Lower leg skin (tissue), 4 donors: ENCODE measurements around the gene DNAJC18. TPM values are rescaled to one million over a fixed set of nuclear protein-coding genes. Genes with fewer than 3 reads are reported as not detected.
"Not testable (repeated sequence)": the region's sequence is repeated elsewhere in the genome, so short reads cannot be mapped to it uniquely, and the experiment has no call there.

Experiments used
- DNase-seq, 2 donors: peaks; one replicate each; pipeline ENCODE4 v3.0.0-alpha.2; 2019; ENCODE audit warnings: low spot score in 2 of 2
- H3K4me3 ChIP-seq: fragments of 200-600 bp; sonication (generic); 2 replicates; pipeline ENCODE4 v1.5.1; 2017; ENCODE audit warnings: mild to moderate bottlenecking, low read depth; ENCODE audit not compliant: poor library complexity, severe bottlenecking
- POLR2A ChIP-seq, 2 donors: fragments of 450-650 bp; IDR thresholded peaks; one replicate each; pipeline ENCODE4 v1.6.1; 2016 to 2017; ENCODE audit warnings: antibody characterized with exemption in 2 of 2, mild to moderate bottlenecking in 1 of 2, moderate library complexity in 1 of 2
- WGBS, 2 donors: methylation state at CpG; one replicate each; pipeline ENCODE4 v1.1.5; 2018; 5-methylcytosine and 5-hydroxymethylcytosine counted together
- intact Hi-C: fragments of 100-400 bp; cut with DNase I; formaldehyde crosslinking; loops from one replicate; pipeline ENCODE4 v1.15.0; 2023; ENCODE audit warnings: low total_unique reads
- total RNA-seq, 4 donors: library from RNA; depleted of rRNA; stranded (reverse); fragments of >200 nt; gene quantifications; one replicate each; pipeline ENCODE4 v1.1.0, GENCODE V29; 2016
- TF ChIP-seq, protein P1 (sequence below), 3 donors: fragments of 450-650 bp; IDR thresholded peaks; one replicate each; pipeline ENCODE4 v1.5.1; 2016; ENCODE audit warnings: antibody characterized with exemption in 3 of 3, mild to moderate bottlenecking in 3 of 3, moderate library complexity in 2 of 3

Gene DNAJC18
- total RNA-seq: 1 to 10 TPM; 1.6 to 5.9 (median 3.5) TPM

- H3K4me3 ChIP-seq: peak within 1 kb of the TSS; percentile 82
- intact Hi-C loops: no loop called here
- peak; percentile 92 to 98 for DNase-seq
- 3 to 4% methylated on average over 39 to 41 of the region's 49 CpGs for WGBS, 2 donors
- TF ChIP-seq POLR2A (IDR thresholded peaks at IDR 0.05): no peak
- TF ChIP-seq, protein P1, sequence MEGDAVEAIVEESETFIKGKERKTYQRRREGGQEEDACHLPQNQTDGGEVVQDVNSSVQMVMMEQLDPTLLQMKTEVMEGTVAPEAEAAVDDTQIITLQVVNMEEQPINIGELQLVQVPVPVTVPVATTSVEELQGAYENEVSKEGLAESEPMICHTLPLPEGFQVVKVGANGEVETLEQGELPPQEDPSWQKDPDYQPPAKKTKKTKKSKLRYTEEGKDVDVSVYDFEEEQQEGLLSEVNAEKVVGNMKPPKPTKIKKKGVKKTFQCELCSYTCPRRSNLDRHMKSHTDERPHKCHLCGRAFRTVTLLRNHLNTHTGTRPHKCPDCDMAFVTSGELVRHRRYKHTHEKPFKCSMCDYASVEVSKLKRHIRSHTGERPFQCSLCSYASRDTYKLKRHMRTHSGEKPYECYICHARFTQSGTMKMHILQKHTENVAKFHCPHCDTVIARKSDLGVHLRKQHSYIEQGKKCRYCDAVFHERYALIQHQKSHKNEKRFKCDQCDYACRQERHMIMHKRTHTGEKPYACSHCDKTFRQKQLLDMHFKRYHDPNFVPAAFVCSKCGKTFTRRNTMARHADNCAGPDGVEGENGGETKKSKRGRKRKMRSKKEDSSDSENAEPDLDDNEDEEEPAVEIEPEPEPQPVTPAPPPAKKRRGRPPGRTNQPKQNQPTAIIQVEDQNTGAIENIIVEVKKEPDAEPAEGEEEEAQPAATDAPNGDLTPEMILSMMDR (IDR thresholded peaks at IDR 0.05): no peak
Observed at GRCh38 chr5:139439013-139439903, at the start of gene DNAJC18. Gene DNAJC18 (minus strand): TSS chr5:139439525. CDS start chr5:139439445, 80 bp downstream.

- no peak overlapping the region for H3K4me3 ChIP-seq
- no peak for TF ChIP-seq POLR2A (IDR thresholded peaks at IDR 0.05)
- TF ChIP-seq, protein P1 (IDR thresholded peaks at IDR 0.05): no peak
- WGBS, 2 donors: 52 to 66% methylated on average over 3 of the region's 3 CpGs
- intact Hi-C loops: no loop called here
- peak in 1 of 2 donors; percentile 47 for DNase-seq
Observed at GRCh38 chr5:139488260-139488659, 48.9 kb upstream of the DNAJC18 start.

GRCh38 chr5:139486201-139486600 is 46.9 kb upstream of the DNAJC18 start:
- TF ChIP-seq POLR2A (IDR thresholded peaks at IDR 0.05): no peak
- TF ChIP-seq, protein P1 (IDR thresholded peaks at IDR 0.05): no peak
- WGBS, 2 donors: 82 to 90% methylated on average over 7 of the region's 7 CpGs
- intact Hi-C loops: no loop called here
- H3K4me3 ChIP-seq: no peak overlapping the region
- DNase-seq: no peak

DNA sequence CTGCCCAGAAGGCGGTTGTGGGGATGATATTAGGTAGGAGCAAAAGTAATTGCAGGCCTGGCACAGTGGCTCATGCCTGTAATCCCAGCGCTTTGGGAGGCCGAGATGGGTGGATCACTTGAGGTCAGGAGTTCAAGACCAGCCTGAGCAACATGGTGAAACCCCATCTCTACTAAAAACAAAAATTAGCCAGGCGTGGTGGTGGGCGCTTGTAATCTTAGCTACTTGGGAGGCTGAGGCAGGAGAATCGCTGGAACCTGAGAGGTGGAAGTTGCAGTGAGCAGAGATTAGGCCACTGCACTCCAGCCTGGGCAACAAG is 43.5 kb upstream of the DNAJC18 start:
- H3K4me3 ChIP-seq, intact Hi-C loops: not testable (repeated sequence)
- WGBS, 2 donors: 44 to 49% methylated on average over 6 of the region's 6 CpGs
- peak in 1 of 2 donors; percentile 90 for DNase-seq

DNA sequence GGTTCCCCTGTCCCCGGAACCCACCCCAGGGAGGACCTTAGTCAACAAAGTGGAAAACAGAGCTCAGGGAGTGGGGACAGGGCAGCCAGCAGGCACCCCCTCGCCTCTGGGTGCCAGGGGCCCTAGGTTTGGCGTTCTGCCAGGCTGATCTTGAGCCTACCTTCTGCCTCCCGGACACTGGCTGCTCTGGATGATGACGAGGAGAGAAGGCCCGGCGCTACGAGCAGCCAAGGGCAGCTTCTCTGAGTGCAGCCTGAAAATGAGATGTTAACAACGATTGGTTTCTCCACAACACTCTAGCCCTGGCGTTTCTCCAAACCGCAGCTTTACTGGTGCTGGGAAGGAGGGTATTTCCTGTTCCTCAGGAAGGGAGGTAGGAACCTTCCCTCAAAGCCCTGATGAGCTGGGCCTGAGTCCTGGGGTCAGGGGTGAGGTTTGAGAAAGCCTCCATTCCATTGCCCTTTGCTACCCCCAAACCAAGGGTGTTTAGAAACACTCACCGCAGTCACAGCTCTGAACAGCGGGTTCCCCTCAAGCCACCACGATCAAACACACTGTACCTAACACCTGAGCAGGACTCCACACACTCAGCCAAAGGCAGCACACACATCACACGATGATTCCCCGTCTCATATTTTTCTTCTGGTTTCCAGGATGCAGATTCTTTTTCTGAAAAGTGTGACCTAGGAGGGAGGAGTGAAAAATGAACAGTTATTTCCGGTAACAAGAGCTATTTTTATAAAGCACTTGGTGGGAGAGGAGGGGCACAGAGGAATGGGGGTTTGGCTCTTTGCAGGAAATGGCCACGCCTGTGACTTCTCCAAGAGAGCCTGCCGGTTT is 42.9 kb upstream of the DNAJC18 start, which contains the start of gene STING1:
Gene STING1 (minus strand): TSS at position 709 of the 840 bp plus-strand sequence. CDS start 1,054 bp downstream, outside the sequence.
- whole genome bisulfite sequencing, 2 donors: 3 to 4% methylated on average over 19 of the region's 19 CpGs
- peak; percentile 82 to 97 for DNase-seq
- H3K4me3 ChIP-seq: peak within 1 kb of the TSS; percentile 35
- TF ChIP-seq, protein P1 (IDR thresholded peaks at IDR 0.05): no peak
- no peak for TF ChIP-seq POLR2A (IDR thresholded peaks at IDR 0.05)
- intact Hi-C loops: no loop called here

DNA sequence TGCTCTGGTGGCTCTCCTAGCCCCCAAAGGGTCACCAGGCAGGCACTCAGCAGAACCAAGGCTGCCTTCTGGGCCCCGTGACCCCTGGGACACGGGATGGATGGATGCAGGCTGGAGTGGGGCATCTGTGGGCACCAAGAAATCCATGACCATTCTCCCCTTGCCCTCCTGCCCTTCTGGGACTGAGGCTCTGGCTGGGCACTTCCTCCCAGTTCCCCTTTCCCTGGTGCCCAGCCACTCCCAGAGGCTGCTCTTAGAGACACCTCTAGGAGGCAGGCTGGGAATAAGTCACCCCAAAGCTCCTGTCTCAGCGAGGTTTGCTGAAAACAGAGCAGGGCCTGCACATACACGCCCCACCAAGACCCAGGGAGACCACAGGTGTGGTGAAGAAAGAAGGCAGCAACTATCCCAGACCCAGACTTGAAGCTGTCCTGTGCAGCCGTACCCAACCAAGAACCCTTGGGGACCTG is 42.3 kb upstream of the DNAJC18 start:
- no peak for DNase-seq
- intact Hi-C loops: no loop called here
- 31 to 33% methylated on average over 5 of the region's 5 CpGs for WGBS, 2 donors
- TF ChIP-seq, protein P1 (IDR thresholded peaks at IDR 0.05): no peak
- no peak for TF ChIP-seq POLR2A (IDR thresholded peaks at IDR 0.05)
- H3K4me3 ChIP-seq: peak overlapping the region; percentile 35
